NCI-H446 treated with DMSO at 0.1 percent for 48 hours (cell line): Measurements from ENCODE around the gene TPRKB.
"Not testable (repeated sequence)": the region's sequence is repeated elsewhere in the genome, so short reads cannot be mapped to it uniquely, and the experiment has no call there.

Source experiments
- DNase-seq: peaks from one replicate; lab custom pipeline; 2025; lab: John Stamatoyannopoulos, UW

The TPRKB gene

DNA sequence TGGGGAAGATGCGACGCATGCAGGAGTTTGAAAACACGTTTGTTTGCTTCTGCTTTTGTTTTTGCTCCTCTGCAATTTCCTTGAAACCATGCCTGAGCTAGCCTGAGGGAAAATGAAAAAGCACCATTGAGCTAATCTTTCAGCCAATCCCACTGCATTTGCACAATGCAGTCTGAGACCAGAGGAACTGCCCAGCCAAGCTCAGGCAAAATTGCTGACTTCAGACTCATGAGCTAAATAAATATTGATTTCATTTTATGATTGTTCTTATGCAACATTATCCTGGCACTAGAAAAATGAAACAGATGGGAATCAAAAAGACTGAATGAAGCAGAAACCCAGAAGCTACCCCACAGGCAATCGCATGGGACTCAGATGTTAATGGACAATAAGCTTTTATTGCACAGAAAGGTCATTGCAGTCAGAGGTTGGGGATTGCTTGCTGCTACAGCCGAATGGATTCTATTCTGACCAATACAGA is 37.0 kb downstream of the TPRKB start:
- DNase-seq, result no peak

DNA sequence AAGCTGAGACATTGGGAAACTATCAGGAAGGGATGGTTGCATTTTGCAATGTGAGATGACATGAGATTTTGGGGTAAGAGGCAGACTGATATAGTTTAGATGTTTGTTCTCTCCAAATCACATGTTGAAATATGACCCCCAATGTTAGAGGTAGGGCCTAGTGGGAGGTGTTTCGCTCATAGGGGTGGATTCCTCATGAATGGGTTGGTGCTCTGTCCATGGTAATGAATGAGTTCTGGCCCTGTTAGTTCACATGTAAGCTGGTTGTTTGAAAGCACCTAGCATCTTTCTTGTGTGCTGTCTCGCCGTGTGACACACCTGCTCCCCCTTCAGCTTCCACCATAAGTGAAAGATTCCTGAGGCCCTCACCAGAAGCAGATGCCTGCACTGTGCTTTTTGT is 37.7 kb downstream of the TPRKB start:
- DNase-seq, result no peak

DNA sequence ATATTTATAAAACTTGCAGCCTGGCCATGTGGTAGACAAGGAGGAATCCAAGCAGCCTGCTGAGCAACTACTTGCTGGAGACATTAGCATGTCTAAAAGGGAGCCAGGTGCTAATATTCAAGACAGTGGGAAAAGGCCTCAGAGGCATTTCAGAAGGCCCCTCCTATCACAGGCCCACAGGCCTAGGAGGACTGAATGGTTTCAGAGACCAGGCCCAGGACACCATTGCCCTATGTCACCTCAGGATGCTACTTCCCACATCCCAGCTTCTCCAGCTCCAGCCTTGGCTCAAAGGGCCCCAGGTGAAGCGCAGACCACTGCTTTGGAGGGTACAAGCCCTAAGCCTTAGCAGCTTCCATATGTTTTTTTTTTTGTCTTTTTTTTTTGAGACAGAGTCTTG is 39.0 kb downstream of the TPRKB start:
- no peak for DNase-seq

DNA sequence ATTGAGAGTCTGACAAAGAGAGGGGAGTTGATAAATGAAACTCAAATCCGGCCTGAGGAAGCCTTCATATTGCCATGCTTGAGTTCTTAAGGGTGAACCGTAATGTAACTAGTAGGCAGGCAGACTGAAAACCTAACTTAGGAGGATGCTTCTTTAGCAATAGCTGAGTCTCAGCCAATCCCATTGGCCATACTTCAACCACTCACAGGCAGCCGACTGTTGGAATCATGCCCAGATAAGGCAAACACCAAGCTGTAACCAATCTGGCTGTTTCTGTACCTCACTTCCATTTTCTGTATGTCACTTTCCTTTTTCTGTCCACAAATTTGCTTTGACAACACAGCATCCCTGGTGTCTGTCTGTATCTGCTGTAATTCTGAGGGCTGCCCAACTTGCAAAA is 39.5 kb downstream of the TPRKB start:
- DNase-seq, result no peak

DNA sequence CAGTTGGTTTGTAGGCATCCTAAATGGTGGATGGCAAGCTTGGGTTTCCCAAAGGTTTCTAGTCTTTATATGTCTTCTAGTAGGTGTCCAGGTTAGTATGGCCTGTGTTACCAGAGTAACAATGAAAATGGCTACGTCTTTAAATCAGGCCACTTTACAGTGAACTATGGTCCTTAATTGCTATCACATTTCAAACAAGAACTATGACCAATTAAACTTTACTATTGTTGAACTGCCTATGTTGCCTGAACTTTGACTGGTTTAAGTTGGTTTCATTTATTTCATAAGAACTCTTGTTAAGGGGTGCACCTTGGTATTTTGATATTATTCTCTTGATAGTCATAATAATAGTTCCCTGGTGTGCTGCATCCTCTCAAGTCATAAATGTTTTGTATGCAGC is 40.2 kb downstream of the TPRKB start:
- DNase-seq, result not testable (repeated sequence)

DNA sequence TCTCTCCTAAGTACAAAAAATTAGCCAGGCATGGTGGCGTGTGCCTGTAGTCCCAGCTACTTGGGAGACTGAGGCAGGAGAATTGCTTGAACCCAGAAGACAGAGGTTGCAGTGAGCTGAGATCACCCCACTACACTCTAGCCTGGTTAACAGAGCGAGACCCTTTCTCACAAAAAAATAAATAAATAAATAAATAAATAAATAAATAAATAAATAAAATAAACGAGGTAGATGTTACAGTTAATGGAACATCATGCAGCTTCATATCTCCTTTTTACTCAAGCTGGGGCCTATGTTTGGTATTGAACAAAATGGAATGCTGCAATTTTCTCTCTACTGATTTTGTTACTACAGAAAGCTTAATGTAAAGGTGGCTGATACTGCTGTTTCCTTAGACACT is 40.6 kb downstream of the TPRKB start:
- DNase-seq, result not testable (repeated sequence)

DNA sequence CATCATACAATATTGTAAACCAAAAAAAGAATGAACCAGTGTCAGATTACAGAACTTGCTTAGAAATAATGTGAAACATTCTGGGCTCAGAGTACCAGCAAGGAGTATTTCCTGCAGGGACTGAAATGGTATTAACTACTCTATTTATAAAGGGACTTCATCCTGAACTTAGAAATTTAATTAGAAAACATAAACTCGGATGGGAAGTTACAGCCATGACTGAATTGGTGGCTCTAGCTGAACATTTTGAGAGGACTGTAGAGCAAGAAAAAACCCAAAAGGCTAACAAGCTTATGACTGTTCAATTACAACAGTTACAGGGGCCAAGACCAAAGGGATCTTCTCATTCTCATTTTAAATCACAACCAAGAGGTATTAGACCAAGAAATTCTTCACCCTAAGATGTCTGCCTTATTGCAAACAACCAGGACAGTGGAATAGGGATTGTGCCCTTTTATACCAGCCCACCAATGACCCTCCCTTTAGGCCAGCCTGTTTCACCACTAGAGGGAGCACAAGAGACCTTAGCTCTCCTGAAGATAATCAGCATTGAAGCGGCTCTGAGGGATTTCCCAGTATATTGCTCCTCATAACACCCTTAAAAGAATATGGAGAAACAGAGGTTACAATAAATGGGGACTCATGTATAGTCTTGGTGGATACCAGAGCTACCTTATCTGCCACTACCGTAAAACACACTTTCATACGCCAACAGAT is 46.6 kb downstream of the TPRKB start:
- DNase-seq, result not testable (repeated sequence)

DNA sequence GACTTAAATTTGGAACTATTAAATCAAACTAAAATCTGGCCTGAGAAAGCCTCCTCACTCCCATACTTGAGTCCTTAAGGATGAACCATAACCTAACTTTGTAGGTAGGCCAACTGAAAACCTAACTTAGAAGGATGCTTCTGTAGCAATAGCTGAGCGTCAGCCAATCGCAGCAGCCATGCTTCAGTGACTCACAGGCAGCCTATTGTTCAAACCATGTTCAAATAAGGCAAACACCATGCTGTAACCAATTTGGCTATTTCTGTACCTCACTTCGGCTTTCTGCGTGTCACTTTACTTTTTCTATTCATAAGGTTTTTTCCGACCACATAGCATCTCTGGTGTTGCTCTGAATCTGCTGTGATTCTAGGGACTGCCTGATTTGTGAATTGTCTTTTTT is 48.7 kb downstream of the TPRKB start:
- DNase-seq, result not testable (repeated sequence)

DNA sequence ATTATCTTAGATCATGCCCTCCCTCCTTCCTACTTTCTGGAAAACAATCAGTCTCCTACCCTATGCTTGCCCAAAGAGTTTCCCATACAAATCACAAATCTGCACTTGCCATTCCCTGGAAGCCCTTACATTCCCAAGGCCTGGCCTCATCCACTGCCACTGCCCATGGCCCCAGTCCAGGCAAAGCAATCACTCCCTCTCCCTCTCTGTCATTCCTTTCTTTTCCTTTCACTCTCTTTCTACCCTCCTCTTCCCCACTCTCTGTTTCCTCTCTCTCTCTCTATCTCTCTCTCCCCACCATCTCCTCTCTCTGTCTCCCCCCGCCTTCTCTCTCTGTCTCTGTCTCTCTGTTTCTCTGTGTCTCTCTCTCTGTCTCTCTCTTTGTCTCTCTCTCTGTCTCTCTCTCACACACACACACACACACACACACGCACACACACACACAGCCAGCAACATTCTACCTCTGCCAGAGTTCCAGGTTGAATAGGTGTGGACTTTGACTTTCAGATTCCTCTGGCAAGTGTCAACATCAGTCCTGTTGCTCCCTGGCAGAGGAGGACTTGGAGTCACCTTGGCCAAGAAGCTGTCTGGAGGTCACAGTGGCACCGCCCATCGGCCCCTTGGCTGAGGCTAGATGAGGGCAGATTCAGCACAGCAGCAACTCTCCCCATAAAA is 51.2 kb downstream of the TPRKB start:
- no peak for DNase-seq

DNA sequence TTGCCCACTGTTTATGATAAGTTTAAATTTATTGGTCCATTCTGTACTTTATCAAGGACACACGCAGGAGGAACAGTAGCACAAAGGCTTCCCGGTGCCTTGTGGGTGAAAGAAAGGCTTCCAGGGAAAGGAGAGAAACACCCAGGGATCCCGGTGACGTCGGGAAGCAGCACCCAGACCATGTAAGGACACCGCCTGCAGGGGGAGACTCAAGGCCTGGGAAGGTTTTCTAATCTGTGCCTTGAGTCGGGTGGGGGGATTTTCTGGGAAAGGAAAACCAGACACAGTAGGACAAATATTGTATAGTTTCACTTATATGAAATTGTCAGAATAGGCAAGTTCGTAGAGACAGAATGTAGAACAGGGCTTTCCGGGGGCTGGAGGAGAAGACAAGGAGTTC is 52.2 kb downstream of the TPRKB start:
- not testable (repeated sequence) for DNase-seq

DNA sequence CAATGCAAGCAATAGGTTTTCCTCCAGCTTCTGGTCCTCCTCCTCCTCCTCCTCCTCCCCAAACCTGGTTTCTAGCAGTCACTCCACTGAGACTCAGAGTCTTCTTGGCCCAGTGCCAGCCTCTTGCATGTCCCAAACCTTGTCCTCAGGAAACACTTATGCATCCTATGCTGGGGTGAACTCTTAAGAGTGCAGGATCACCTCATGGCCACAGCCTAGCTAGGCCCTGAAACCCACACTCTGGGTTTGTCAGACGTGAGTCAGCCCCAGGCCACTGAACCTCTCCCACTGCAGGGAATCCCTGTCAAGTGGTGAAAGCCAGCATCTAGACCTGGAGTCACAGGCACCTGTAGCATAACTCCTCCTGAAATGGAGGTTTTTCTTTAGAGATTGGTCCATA is 52.8 kb downstream of the TPRKB start:
- DNase-seq, result not testable (repeated sequence)

DNA sequence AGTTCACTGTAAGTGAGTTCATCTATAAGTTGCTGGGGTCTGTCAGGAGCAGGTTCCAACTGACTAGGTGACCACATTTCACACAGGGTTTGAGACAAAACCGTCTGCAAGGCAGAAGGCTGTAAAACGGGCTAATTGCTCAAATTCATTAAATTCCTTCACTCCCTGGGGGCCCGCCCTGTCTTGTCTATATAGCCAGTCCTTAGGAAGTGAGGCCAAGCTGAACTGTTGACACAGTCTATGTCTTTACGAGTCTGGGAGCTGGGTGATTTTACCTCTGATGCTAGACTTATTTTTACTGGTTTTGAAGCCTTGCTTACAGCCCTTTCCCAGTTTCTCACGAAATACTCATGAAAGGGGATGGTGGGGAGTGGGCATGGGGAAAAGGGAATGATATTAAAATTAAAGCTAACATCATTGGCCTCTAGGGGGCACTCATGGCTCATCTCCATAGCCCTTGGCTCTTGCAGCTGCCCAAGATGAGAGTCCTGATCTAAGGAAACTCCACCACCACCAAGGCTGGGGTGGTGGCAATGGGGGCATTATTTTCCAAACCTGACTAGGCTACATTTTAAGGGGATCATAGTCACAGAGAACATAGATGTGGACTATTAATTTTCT is 57.1 kb downstream of the TPRKB start:
- not testable (repeated sequence) for DNase-seq
